SK-N-SH (cell line): ENCODE data around the gene OSBPL10.

Experiments used
- CTCF ChIP-seq: fragments of 200-600 bp; sonication (generic); IDR thresholded peaks from 2 replicates; pipeline ENCODE4 v1.6.1; 2017; ENCODE audit warnings: antibody characterized with exemption, mild to moderate bottlenecking, moderate library complexity
- EP300 ChIP-seq, 2 experiments: IDR thresholded peaks; 2 replicates each; pipeline versions ENCODE4 v1.4.0 to v1.6.1; 2012; ENCODE audit warnings: borderline replicate concordance in 1 of 2, low read depth in 1 of 2, low read length in 1 of 2
- MEF2A ChIP-seq: IDR thresholded peaks from 2 replicates; pipeline ENCODE4 v1.4.0; 2012; ENCODE audit warnings: low read depth, borderline replicate concordance
- REST ChIP-seq: IDR thresholded peaks from 2 replicates; pipeline ENCODE4 v1.6.1; 2012; ENCODE audit warnings: mild to moderate bottlenecking, low read depth, low read length, moderate library complexity
- SMC3 ChIP-seq: IDR thresholded peaks from 2 replicates; pipeline ENCODE4 v1.6.1; 2012; ENCODE audit warnings: low read depth, low read length, improper control_type of control experiment
- ZBTB33 ChIP-seq: IDR thresholded peaks from 2 replicates; pipeline ENCODE4 v1.4.0; 2012; ENCODE audit warnings: low read depth, borderline replicate concordance

DNA sequence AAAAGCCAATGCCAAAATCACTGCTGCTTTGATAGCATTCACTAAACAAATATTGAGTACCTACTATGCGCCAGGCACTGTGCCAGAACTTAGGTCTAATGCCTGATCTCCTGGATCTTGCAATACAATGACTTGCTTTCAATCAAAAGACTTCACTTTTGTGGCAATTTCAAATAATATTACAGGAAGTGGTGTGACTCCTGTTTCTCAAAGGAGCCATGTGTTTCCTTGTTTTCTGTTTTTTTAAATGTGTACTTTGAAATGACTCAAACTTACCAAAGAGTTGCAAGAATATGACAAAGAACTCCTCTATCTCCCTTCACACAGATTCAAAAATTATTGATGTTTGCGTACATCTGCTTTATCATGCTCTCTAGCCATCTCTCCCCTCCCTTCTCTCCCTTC, 18.3 kb downstream of the OSBPL10 start:
- TF ChIP-seq CTCF = no peak
- TF ChIP-seq MEF2A = no peak
- no peak for TF ChIP-seq SMC3
- TF ChIP-seq ZBTB33 = no peak
- no peak for TF ChIP-seq EP300 (IDR thresholded peaks at IDR 0.05; ENCODE audit: borderline replicate concordance in 1 of 2, low read depth in 1 of 2, low read length in 1 of 2)
- no peak for TF ChIP-seq REST
